Calu3 (cell line): ENCODE results near the gene DGKG. TPM values are rescaled to one million over a fixed set of nuclear protein-coding genes. Genes with fewer than 3 reads are reported as not detected.

Experiments used
- BruUV-seq: library from RNA; stranded (reverse); fragments of 400-500 nt; replicated peaks from 2 replicates; lab custom pipeline; 2021; lab: Mats Ljungman, UMichigan
- CTCF ChIA-PET: fragments of 300-600 bp; sonication (Branson Sonifier 250); formaldehyde crosslinking; loops from one replicate; lab custom pipeline; 2022; ENCODE audit warnings: antibody characterized with exemption; lab: Charles Lee
- DNase-seq: peaks from one replicate; pipeline ENCODE4 v3.0.0; 2022
- H3K27ac Mint-ChIP-seq: one replicate; pipeline ENCODE4 v1.8.0; 2022; ENCODE audit warnings: mixed read lengths; ENCODE audit not compliant: unreplicated experiment
- H3K27me3 Mint-ChIP-seq: one replicate; pipeline ENCODE4 v1.8.0; 2022; ENCODE audit warnings: mixed read lengths; ENCODE audit not compliant: unreplicated experiment
- H3K36me3 Mint-ChIP-seq: one replicate; pipeline ENCODE4 v1.8.0; 2022; ENCODE audit warnings: mild to moderate bottlenecking, moderate library complexity, mixed read lengths; ENCODE audit not compliant: insufficient read depth, unreplicated experiment
- H3K4me1 Mint-ChIP-seq: one replicate; pipeline ENCODE4 v1.8.0; 2022; ENCODE audit warnings: mild to moderate bottlenecking, low read depth, mixed read lengths; ENCODE audit not compliant: unreplicated experiment
- H3K4me3 Mint-ChIP-seq: one replicate; pipeline ENCODE4 v1.8.0; 2022; ENCODE audit warnings: mild to moderate bottlenecking, low read depth, moderate library complexity, mixed read lengths; ENCODE audit not compliant: unreplicated experiment
- H3K9me3 Mint-ChIP-seq: one replicate; pipeline ENCODE4 v1.8.0; 2022; ENCODE audit warnings: low read depth, mixed read lengths; ENCODE audit not compliant: unreplicated experiment
- intact Hi-C: fragments of 100-400 bp; cut with micrococcal nuclease; formaldehyde crosslinking; loops from one replicate; pipeline ENCODE4 v1.10.0; 2022; ENCODE audit not compliant: unreplicated experiment
- total RNA-seq: library from RNA; stranded (reverse); gene quantifications from 2 replicates; pipeline ENCODE4 v1.2.3, GENCODE V29; 2022
- TF ChIP-seq, protein P1 (sequence below): fragments of 200-600 bp; IDR thresholded peaks from one replicate; pipeline ENCODE4 v1.8.0; 2022; ENCODE audit warnings: antibody characterized with exemption; ENCODE audit not compliant: unreplicated experiment

Gene DGKG
- total RNA-seq, 1 experiment from 2014 or later: 5.7 TPM

DNA sequence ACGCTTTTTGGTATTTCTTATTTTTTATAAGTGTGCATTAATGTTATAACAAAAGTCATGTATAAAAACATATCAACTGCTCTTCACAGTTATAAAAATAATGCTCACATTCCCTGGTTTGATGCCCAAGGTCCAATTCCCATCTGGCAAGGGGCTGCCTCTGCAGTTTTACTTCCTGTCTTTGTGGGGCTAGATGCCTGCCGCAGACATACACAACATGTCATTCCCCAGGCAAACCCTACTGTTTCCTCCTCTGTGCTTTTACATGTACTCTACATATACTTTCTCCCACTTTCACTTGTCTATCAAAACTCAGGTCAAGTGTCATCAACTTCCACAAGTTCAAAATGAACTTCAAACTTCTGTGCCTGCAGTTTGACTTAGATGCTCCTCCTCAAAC, 192.7 kb downstream of the DGKG start:
- intact Hi-C loops: no loop called here
- Mint-ChIP-seq H3K36me3 (no peaks in the 10 kb centered on the region), H3K9me3 (no peaks in the 10 kb centered on the region), H3K27me3 (peaks cover 18% of the 10 kb centered on the region), H3K4me3 (no peak overlapping the region), H3K4me1 (no peaks in the 10 kb centered on the region), H3K27ac (no peak overlapping the region)
- CTCF ChIA-PET: no interaction called here
- BruUV-seq: no TSS peak
- TF ChIP-seq, protein P1, sequence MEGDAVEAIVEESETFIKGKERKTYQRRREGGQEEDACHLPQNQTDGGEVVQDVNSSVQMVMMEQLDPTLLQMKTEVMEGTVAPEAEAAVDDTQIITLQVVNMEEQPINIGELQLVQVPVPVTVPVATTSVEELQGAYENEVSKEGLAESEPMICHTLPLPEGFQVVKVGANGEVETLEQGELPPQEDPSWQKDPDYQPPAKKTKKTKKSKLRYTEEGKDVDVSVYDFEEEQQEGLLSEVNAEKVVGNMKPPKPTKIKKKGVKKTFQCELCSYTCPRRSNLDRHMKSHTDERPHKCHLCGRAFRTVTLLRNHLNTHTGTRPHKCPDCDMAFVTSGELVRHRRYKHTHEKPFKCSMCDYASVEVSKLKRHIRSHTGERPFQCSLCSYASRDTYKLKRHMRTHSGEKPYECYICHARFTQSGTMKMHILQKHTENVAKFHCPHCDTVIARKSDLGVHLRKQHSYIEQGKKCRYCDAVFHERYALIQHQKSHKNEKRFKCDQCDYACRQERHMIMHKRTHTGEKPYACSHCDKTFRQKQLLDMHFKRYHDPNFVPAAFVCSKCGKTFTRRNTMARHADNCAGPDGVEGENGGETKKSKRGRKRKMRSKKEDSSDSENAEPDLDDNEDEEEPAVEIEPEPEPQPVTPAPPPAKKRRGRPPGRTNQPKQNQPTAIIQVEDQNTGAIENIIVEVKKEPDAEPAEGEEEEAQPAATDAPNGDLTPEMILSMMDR: no peak
- DNase-seq: no peak

DNA sequence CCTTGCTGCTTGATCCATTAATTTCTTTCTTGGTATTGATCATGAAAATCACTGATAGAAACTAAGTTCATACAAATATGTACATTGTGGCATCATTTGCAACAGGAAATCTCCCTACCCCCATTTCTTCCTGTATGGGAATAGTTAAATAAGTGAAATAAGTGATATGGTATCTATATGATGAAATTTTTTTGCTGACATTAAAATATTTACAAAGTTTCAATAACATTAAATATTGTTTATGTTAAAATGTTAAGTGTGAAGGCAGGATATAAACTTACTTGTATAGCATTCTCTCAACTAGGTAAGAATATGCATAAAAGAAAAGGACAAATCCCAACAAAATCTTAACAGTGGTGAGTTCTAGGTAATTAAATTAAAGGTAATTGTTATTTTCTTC, 193.1 kb downstream of the DGKG start:
- Mint-ChIP-seq H3K9me3 (no peaks in the 10 kb centered on the region), H3K27me3 (peaks cover 18% of the 10 kb centered on the region), H3K4me1 (no peaks in the 10 kb centered on the region), H3K36me3 (no peaks in the 10 kb centered on the region), H3K27ac (no peak overlapping the region), H3K4me3 (no peak overlapping the region)
- no TSS peak for BruUV-seq
- no peak for DNase-seq
- CTCF ChIA-PET: no interaction called here
- TF ChIP-seq, protein P1: no peak
- intact Hi-C loops: no loop called here

DNA sequence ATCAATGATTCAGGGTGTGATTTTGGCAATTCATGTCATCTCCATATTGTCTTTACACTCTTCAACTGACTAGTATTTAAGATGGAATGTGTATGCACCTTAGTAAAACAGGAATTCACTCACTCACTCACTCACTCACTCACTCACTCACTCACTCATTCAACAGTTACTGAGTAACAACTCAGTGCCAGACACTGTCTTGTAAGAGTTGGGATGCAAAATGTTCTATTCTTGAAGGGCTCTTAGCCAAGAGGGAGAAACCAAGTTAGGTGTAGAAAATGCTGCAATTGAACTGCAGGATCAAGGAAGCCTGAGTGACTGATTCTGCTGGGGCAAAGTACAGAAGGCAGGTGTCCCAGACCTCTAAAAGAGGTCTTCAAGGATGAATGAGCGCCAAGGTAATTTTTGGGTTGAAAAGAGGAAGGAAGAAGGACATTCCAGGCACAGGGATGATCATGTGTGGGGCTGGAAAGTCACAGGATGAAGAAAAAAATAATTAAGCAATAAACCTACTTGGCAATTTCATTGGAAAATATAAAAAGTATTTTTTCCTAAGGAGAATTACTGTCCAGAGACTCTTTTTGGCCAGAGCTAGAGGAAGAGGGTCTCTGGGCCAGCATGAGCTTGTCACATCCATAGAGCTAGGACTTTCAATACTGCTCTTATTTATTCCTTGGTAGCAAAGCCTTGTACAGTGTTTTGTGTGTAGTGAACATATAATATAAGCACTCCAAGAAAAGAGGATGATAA, 194.2 kb downstream of the DGKG start:
- intact Hi-C loops: no loop called here
- Mint-ChIP-seq H3K36me3 (no peaks in the 10 kb centered on the region), H3K27me3 (peaks cover 18% of the 10 kb centered on the region)

DNA sequence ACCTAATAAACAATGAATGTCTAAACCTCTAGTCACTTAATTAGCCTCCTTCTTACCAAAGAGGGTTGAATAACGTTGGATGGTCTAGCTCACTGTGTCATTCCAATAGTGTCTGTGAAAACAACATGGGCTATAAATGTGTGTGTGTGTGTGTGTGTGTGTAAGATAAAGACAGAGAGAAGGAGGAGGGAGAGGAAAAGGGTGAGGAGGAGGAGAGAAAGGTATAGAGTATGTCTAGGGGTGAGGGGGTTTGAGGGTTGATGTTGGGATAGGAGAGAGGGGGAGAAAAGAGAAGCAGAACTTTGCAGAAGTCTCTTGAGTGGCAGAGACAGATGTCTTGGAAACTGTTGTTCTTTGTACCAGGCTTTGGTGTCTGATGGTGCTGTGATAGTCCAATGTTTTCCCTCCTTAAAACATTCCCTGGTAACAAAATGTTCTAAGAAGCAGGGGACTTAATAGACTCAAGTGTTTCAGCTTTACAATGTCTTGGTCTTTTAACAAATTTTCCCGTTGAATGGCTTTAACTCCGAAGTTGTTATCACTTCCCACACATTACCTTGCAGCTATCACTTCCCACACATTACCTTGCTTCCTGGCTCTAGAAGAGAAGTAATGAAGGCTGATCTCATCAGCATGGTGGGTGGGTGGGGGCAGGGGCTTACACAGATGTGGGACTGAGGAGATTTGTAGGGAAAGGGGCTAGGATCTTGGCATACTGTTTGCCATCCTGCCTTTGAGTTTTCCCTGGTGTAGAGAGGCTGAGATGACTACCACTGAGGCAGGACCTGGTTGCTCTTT, 195.3 kb downstream of the DGKG start:
- no TSS peak for BruUV-seq
- Mint-ChIP-seq H3K27ac (no peak overlapping the region), H3K4me3 (no peak overlapping the region), H3K9me3 (no peaks in the 10 kb centered on the region), H3K36me3 (no peaks in the 10 kb centered on the region), H3K4me1 (no peaks in the 10 kb centered on the region), H3K27me3 (peaks cover 18% of the 10 kb centered on the region)
- CTCF ChIA-PET: interaction anchor here (0.9 to 1.0 kb wide), 2 partner anchors 50 to 69 kb away, joined by 3 read pairs; no protein-coding TSS in a partner anchor
- TF ChIP-seq, protein P1: no peak
- intact Hi-C loops: no loop called here
- DNase-seq: no peak

More for the DNA sequence above, 194.2 kb downstream of the DGKG start:
- Mint-ChIP-seq H3K4me3 (no peak overlapping the region), H3K9me3 (no peaks in the 10 kb centered on the region), H3K4me1 (no peaks in the 10 kb centered on the region), H3K27ac (no peak overlapping the region)
- TF ChIP-seq, protein P1: no peak
- CTCF ChIA-PET: no interaction called here
- no peak for DNase-seq
- BruUV-seq: no TSS peak
